ENCODE measurements around the gene LINGO3.

Gene LINGO3

DNA sequence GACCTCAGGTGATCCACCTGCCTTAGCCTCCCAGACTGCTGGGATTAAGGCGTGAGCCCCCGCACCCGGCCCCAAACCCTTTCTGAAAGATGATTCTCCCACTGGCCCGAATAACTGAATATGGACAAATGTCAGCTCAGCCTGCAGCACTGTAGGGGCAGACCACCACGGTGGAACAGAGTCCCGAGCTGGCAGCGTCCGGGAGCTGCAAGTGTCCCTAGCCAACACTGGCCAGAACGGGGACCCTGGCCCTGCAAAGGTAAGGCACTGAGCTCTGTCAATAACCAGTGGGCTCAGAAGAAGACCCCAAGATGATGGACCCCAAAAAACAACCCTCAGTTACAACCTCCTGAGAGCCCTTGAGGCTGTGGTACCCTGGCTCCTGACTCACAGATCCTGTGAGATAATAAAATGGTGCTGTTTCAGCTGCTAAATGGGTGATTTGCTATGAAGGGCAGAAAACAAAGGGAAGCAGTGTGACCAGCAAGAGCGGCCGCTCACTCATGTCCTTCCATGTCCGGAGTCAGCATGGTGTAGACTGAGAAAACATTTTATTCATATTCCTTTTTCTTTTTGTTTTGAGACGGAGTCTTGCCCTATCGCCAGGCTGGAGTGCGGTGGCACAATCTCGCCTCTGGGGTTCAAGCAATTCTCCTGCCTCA lies 18.9 kb upstream of the LINGO3 start:
- DNase-seq: no peak

DNA sequence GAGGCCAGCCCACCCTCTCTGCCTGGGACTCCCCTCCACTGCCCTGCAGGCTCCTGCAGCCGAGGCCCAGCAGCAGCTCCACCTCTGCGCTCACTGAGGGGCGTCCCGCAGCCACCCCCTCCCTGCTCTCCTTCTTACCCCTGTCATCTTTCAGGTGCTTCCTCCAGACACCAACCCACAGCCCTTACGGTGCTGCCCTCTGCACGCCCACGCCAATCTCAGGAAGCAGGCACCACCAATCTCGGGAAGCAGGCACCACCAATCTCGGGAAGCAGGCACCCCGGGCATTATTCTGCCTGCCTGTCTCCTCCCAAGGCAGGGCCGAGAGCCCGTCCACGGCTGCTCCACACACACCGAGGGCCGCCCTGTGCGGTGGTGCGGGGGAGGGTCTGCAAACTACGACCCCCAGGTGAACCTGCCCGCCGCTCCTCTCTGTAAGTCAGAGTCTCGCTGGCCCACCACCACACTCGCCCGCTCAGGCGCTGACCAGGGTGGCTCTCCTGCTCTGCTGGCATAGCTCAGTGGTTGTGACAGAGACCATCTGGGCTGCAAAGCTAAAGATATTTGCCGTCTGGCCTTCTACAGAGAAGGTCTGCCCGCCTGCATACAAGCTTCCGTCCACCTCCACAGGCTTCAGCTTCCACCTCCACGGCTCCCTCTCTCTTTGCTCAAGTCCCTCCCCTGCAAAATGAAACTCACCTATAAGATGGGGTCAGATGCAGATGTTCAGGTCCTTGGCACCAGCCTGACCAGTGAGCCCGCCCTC lies 17.5 kb upstream of the LINGO3 start:
- DNase-seq: no peak

DNA sequence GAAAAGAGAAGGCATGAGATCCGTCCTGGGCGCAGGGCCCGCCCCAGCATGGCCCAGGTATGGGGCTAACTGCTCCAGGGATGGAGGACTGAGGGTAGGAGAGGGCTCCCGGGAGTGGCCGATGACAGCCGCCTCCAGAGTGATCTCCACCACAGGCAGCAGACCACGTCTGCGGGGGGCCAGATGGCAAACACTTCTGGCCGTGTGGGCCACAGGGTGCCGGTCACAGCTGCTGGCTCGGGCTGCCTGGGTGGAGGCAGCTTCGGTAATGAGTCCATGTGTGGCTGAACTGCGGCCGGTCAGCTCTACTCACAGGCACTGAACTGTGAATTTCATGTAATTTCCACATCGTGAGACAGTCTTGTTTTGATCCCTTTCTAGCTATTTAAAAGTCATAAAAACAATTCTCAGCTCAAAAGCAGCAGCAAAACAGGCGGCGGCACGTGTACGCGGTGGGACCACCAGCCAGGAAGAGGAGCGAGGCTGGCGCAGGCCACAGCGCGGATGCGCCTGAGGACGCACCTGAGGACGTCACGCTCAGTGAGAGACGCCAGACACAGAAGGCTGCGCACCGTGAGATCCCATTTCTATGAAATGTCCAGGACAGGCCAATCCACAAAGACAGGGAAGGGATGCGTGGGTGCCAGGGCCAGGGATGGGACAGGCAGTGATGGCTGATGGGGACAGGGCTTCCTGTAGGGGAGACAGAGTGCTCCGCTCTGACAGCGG lies 16.4 kb upstream of the LINGO3 start:
- no peak for DNase-seq

DNA sequence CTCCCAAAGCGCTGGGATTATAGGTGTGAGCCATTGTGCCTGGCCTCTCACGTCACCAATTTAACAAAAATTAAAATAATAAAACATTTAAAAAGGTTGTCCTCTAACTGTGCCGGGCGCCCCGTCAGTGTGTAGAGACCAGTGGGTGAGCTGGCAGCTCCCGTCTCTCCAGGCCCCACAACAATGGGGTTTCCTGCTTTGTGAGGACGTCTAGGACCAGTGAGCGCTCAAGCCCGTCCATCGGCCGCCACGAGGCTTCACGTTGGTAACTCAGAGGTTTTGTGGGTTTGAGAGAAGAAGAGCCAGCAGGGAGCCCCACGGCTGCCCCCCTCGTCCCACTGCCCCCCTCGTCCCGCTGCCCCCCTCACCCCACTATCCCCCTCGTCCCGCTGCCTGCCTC lies 15.8 kb upstream of the LINGO3 start:
- no peak for DNase-seq

DNA sequence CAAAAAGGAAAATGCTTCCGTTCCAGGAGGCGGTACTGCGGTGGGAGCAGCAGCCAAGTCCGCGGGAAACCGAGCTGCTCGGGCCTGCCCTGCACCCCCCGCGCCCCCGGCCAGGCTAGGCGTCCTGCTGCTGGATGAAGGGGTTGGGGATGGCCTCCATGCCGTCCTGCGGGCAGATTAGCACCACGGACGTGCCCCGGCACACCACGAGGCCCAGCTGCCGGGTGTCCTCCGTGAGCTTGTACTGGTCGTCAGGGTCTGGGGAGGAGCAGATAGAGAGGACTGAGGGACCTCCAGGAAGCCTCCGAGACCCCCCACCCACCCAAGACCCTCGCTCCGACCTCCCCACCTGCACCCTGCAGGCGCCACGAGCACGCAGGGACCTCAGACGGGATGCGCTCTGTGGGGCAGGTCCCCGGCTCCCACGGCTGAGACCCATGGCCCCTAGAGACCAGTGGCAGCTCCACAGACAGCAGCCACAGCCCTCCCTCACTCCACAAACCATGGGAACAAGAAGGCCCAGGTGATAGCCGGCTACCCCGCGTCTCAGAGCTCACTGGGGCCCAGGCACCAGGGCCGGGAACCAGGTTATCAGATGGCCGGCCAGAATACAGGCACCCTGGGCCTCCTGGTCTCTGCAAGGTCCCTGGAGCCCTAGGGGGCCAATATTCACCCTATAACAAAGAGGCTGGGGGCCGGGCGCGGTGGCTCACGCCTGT lies 13.8 kb upstream of the LINGO3 start:
- no peak for DNase-seq

DNA sequence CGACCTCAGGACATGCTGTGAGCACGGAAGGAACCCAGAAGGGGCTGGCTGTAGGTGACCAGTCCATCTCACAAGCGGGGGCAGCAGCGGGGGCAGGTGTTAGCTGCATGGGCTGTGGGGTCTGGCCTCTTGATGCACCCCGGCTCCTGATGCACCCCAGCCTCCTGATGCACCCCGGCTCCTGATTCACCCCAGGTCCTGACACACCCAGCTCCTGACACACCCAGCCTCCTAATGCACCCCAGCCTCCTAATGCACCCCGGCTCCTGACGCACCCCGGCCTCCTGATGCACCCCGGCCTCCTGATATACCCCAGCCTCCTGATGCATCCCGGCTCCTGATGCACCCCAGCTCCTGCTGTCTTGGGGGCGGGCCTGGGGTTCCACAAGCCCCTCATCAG lies 13.0 kb upstream of the LINGO3 start:
- DNase-seq: no peak

DNA sequence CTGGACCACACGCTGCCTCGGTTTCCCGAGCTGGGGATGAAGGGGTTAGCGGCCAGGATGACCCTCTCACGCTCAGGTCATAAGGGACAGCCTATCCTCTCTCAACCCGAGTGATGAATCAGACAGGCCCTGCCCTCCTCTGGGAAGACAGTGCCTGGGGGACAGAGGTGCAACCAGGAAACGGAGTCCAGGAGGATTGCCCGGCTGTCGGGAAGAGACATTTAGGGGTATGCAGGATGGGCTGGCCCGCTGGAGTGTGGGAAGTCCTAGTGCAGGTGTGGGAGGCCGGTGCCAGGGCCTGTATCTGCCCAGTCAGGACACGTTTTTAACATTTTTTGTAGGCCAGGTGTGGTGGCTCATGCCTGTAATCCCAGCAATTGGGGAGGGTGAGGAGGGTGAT lies 12.1 kb upstream of the LINGO3 start:
- no peak for DNase-seq

DNA sequence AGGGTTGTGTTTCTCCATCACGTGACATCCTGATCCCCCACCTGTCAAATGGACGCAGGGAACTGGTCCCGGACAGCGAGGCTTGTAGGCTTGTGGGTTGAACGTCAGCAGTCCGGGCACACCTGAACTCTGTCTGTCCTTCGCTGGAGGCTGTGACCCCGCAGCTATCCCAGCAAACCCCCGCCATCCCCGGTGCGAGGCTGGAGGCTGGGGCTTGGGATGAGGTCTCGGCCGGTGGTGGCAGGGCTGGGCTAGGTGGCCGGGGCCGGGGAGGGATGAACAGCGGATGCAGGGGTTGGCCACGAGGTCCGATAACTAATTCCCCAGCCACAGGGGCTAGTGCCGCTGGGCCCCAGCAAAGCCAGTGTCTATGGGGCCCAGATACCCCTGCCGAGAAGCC lies 11.6 kb upstream of the LINGO3 start:
- no peak for DNase-seq

DNA sequence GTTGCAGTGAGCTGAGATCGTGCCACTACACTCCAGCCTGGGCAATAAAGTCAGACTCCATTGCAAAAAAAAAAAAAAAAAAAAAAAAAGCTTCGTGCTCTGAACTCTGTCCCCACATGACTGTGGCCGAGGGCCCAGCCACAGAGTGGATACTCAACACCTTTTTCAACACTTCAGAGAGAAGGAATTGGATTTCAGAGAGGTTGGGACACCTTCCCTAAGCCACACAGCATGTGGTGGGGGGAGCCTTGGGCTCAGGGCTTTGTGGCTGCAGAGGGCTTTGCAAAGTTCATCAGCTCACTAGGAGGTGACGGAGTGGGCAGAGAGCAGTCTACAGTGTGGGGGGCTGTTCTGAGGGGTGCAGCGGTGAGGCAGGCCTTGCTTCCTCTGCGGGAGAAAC lies 11.0 kb upstream of the LINGO3 start:
- DNase-seq: no peak

DNA sequence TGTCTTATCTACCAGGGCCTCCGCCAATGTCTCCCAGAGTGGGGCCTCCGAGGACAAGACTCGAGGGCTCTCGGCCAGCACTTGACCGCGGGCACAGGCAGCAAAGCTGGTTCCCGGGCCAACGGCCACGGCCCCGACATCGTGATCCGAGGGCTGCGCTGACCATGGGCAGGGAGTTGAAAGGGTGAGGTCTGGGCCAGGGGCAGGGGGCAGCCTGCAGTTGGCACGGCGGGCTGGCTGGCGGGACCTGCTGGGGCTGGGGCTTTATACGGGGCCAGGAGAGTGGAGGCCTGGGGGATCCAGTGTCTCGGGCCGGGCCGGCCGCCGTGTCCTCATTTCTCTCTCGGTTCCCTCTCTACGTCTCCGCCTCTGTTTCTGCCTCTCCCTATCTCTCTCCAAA lies 9.8 kb upstream of the LINGO3 start:
- DNase-seq: no peak

DNA sequence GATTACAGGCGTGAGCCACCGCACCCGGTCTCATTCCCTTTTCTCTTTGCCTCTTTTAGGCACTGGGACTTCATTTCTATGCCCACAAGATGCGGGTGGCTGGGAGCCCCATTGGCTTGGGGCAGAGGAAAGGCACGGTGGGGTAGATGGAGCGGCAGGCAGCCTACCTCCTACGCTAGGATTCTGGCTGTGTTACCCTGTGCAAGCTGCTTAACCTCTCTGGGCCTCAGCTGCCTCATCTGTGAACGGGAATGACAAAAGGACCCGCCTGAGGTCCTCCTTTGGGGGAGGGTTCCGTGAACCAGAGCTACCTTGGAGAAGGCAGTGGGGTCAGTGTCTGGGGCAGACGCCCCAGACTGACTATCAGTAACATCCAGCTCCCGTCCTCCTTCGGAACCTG lies 9.3 kb upstream of the LINGO3 start:
- DNase-seq: no peak

DNA sequence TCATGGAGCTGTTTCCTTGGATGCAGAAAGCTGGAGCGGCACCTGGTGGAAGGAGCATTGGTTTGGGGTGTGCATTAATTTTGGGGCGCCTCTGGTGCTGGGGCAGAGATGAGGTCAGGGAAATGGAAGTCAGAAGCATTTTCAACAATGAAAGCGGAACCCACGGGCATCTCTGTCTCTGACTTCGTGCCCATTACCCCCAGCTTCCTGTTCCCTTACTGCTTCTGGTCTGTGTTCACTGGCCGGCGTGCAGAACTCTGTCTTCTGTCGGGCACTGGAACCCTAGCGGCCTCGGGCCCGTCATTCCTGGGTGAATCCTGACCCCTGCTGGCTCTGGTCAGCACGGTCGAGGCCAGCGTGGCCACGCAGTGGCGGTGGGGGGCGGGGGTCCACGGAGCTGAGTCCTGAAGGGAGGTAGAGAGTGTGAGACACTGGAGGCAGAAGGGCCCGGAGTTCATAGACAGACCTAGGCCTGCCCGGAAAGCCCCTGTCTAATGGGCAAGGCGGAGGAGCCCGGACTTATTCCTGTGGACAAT lies 7.9 kb upstream of the LINGO3 start:
- peak; percentile 42 for DNase-seq

DNA sequence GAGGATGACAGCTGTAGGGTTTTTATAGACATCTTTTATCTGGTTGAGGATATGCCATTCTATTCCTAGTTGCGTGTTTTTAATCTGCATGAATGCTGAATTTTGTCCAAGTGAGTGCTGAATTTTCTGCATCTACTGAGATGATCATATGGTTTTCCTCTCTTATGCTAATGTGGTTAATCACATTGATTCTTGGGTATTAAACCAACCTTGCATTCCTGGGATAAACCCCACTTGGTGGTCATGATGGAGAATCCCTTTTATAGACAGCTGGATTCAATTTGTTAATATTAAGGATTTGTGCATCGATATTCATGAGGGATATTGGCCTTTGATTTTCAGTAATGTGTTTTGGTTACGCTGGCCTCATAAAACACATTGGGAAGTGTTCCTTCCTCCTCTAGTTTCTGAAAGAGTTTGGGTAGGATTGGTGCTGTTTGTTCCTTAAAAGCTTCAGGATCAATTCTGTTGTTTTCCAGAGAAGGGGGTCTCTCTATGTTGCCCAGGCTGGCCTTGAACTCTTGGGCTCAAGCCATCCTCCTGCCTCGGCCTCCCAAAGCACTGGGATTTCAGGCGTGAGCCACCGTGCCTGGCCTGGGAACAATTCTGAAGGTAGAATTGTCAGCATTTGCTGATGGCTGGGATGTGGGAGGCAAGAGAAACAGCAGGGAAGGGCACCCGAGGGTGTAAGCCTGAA lies 7.3 kb upstream of the LINGO3 start:
- no peak for DNase-seq

DNA sequence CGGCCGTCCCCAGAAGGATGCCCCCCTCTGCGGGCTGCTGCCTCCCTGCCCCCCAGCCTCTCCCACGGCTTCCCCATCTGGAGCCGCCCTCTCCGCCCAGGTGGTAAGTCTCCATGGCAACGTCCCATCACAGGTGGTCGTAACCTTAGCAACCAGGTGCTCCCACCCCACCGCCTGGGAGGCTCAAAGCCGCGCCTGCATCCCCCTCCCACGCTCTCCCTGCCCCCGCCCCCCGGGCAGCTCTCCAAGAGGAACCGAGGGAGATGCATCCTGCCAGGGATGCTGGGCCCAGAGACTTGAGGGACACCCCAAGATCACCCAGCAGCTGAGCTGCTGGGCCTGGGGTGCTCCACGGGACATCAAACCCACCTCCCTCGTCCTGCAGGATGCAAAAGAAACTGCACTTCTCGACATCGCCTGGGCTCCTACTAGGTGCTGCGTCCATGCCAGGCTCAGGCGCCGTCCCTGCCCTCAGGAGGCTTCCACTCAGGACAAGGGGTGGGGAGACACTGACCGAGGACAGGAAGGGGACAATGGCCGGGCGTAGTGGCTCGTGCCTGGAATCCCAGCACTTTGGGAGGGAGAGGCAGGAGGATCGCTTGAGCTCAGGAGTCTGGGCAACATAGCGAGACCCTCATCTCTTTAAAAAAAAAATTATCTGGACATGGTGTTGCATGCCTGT lies 5.0 kb upstream of the LINGO3 start:
- no peak for DNase-seq

DNA sequence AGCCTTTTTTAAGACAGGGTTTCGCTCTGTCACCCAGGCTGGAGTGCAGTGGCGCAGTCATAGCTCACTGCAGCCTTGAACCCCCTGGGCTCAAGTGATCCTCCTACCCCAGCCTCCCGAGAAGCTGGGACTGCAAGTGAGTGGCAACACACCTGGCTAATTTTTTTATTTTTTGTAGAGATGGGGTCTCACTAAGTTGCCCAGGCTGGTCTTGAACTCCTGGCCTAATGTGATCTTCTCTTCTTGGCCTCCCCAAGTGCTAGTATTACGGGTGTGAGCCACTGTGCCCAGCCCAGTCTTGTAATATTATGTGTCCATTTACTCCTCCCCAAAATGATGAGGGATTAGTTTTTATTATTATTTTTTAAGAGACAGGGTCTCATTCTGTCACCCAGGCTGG lies 3.1 kb upstream of the LINGO3 start:
- no peak for DNase-seq

DNA sequence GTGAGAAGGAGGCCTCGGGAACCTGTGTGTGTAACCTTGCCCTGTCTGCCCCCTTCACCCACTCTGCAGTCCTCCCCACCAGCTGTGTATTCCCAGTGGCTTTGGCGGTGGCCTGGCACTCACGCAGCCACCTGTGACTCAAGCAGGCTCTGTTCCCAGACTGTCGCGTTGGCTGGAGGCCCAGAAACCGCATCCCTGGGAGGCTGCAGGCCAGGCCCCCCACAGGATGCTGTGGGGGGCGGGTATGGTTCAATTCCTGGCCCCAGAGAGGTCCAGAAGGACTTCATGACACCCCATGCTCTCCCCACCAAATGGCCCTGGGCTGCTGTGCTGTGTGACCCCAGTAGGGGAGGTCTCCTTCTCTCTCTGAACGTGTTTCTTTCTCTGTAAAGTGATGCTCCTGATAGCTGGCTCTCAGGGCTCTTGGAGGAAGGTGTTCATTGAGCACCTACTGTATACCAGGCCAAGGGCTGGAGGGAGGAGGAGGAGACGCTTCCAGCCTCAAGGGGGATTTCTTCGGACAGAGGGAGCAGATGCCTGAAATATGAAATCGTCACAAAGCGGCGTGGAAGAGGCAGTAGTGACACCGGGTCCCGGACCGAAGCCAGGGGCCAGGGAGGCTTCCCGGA lies 1.9 kb upstream of the LINGO3 start:
- no peak for DNase-seq

DNA sequence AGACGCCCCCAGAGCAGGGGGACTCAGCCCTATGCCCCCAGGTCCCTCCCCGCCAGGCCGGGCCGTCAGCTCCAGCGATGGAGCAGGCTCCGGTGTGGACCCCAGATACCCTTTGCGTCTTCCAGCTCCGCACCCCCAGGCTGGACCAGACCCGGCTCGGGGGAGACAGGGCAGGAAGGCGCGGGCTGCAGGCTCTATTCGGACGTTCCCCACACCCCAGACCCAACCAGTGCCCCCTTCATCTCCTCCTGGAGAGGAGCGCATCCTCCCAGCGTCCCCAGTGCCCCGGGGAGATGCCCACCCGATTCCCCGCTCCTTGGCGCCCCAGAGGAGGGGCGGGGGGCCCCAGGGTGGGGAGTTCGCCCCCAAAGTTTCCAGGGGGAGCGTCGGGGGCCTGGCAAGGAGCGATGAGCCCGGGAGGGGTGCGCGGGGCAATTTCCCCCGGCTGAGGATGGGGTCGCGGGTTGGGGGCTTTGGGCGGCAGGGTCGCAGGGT lies 389 bp downstream of the LINGO3 start:
- DNase-seq: no peak

DNA sequence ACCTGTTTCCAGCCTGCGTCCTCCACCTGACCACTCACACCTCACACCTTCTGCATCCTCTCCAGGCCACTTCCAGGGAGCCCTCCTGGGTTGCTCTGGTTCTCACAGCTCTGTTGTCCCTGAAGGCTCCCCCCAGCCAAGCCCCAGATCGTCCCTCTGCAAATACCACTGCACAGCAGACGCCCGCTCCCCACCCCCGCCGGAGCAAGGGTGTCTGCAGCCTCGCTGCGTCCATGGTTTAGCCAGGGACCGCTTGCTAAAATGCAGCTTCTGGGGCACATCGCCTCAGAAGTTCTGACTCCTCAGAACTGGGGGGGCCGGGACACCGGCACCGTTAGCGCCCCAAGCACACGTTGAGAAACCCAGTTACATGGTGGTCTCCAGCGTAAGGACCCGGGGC lies 983 bp downstream of the LINGO3 start:
- no peak for DNase-seq

DNA sequence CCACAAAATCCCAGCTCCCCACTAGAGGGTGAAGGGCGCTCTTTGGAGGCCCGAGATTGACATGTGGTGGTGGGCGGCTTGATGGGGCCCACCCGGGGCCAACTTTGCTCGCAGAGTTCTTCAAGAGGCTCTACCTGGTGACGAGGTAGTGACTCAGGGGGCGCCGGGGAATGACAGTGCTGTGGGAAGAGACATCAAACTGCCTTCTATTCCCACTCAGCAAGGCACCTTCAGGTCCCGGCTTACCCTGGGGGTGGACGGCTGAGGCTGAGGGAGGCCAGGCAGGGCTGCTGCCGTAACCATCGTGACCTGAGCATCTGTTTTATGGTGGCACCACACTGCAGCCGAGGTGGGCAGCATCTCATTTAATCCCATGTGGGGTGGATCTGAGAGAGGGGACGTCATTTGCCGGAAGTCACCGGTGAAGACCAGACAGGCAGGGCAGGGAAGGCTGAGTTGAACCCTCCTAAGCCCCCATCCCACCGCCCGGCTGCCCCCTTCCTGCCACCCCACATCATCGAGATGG lies 1.6 kb downstream of the LINGO3 start:
- DNase-seq: no peak

DNA sequence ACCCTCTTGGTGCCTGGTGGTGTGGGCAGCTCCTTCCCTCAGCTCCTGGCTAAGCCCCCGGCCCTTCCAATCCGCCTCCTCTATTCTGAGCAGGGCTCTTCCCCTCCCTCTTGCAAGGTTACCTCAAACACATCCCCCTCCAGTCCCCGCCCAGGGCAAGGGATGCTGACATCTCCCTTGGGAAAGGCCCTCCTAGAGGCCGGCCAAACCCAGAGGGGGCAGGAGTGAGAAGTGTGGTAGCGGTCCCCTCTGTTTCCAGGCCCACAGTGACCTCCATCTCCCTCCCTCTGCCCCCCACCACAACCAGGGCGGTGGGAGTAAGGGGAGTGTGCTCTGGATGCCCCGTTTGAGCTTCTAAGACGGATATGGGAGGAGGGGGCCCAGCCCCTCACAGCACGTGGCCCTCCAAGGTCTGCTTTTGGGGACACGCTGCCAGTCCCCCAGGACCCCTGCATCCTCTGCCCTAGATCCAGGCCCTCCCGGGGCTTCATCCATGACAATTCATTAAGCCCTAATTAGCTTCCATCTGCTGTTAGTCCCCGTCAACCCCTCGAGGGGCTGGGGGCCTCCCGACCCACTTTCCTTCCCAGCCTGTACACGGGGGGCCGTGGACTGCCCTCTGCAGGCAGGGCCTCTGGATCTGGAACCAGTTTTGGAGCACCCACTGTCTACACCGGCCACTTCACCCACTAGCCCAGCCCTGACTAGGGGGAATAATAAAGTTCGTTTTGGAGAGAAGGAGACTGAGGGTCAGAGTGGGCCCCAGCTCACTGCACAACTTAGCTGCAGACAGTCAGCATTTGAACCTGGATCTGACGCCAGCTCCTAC lies 2.3 kb downstream of the LINGO3 start:
- DNase-seq: no peak

Measured in CD4-positive, alpha-beta T cell treated with Interleukin-17A for 4 hours (primary cell).